AG04449 (cell line): ENCODE measurements around the gene QRICH2.

Experiments used
- CTCF ChIA-PET: fragments of 350-600 bp; formaldehyde crosslinking; extraction: SDS; loops from one replicate; lab custom pipeline; 2021; ENCODE audit warnings: antibody characterized with exemption; lab: Yijun Ruan, JAX
- POLR2A ChIA-PET: fragments of 400-600, 350-600 bp; formaldehyde crosslinking; extraction: SDS; loops from one replicate; lab custom pipeline; 2020; ENCODE audit warnings: antibody characterized with exemption, inconsistent platforms; lab: Yijun Ruan, JAX
- DNase-seq: peaks from one replicate; pipeline ENCODE4 v3.0.0-alpha.2; 2010; ENCODE audit warnings: low read depth, low spot score
- H3K4me3 ChIP-seq: 2 replicates; pipeline ENCODE4 v1.5.1; 2011; ENCODE audit warnings: low read depth, mild to moderate bottlenecking, control low read depth, low read length
- CTCF ChIP-seq: IDR thresholded peaks from one replicate; pipeline ENCODE4 v1.5.1; 2011; ENCODE audit warnings: mild to moderate bottlenecking, moderate library complexity, low read length, control low read depth, inconsistent platforms; ENCODE audit not compliant: insufficient read depth; ENCODE audit errors: missing control alignments

The QRICH2 gene

GRCh38 chr17:76265624-76266243 lies 42.3 kb downstream of the QRICH2 start:
- TF ChIP-seq CTCF, result no peak
- CTCF ChIA-PET, result interaction anchor here (1.4 to 5.8 kb wide), 3 partner anchors 14 to 83 kb away, joined by 4 to 109 read pairs (median 41); no protein-coding TSS in a partner anchor
- peak overlapping the region; percentile 79 for H3K4me3 ChIP-seq
- POLR2A ChIA-PET, result interaction anchor here (0.5 to 1.0 kb wide), 3 partner anchors 25 to 460 kb away, joined by 3 to 5 read pairs (median 3); partner anchors contain the start of gene RNF157
- DNase-seq, result no peak

- CTCF ChIA-PET, result interaction anchor here (0.6 to 3.9 kb wide), 4 partner anchors 15 to 144 kb away, joined by 3 to 41 read pairs (median 5); no protein-coding TSS in a partner anchor
- peak; percentile 100 for DNase-seq
- POLR2A ChIA-PET, result interaction anchor here (0.5 to 1.0 kb wide), 6 partner anchors 10 to 460 kb away, joined by 3 to 5 read pairs (median 3); partner anchors contain the start of gene RNF157
- TF ChIP-seq CTCF, result no peak
- H3K4me3 ChIP-seq, result peak within 1 kb of the TSS; percentile 79
These were observed 43.1 kb downstream of the QRICH2 start, which contains the start of gene UBALD2 for GRCh38 chr17:76264755-76265623. Gene UBALD2, plus strand, starts transcription at chr17:76265348. Its CDS starts 158 bp downstream, at chr17:76265506.

- H3K4me3 ChIP-seq, result 0 out of 2 replicates have a peak overlapping the region, but pooled peaks have one; percentile 6
- DNase-seq, result no peak
- ChIA-PET CTCF (interaction anchor here (0.6 to 3.9 kb wide), 5 partner anchors 11 to 143 kb away, joined by 3 to 41 read pairs (median 5); no protein-coding TSS in a partner anchor), POLR2A (interaction anchor here (0.8 to 1.0 kb wide), 4 partner anchors 10 to 23 kb away, joined by 3 to 5 read pairs (median 4); partner anchors contain the start of gene RNF157)
- TF ChIP-seq CTCF, result no peak
These were observed 43.7 kb downstream of the QRICH2 start for GRCh38 chr17:76264425-76264754.

GRCh38 chr17:76263896-76264295 lies 44.2 kb downstream of the QRICH2 start:
- CTCF ChIA-PET, result interaction anchor here (0.6 to 3.9 kb wide), 6 partner anchors 11 to 143 kb away, joined by 3 to 41 read pairs (median 5); no protein-coding TSS in a partner anchor
- DNase-seq, result no peak
- H3K4me3 ChIP-seq, result no peak overlapping the region
- TF ChIP-seq CTCF, result no peak
- POLR2A ChIA-PET, result no interaction called here

- ChIA-PET CTCF (interaction anchor here (0.8 to 3.9 kb wide), 8 partner anchors 11 to 142 kb away, joined by 3 to 41 read pairs (median 4); no protein-coding TSS in a partner anchor), POLR2A (no interaction called here)
- DNase-seq, result no peak
- no peak overlapping the region for H3K4me3 ChIP-seq
- no peak for TF ChIP-seq CTCF
These were observed 45.2 kb downstream of the QRICH2 start for GRCh38 chr17:76262732-76263344.
